ENCODE measurements around the gene RWDD1. TPM values are rescaled to one million over a fixed set of nuclear protein-coding genes. Genes with fewer than 3 reads are reported as not detected.

Gene RWDD1
- total and polyA plus RNA-seq, 2 experiments from 2014 or later = 37.2 to 70.7 TPM

- Histone ChIP-seq H3K36me3 (peaks cover 3% of the 10 kb centered on the region), H3K27me3 (no peaks in the 10 kb centered on the region), H3K4me3 (no peak overlapping the region), H3K4me1 (ENCODE audit: low read depth) (no peaks in the 10 kb centered on the region), H3K9me3 (ENCODE audit: low read depth) (no peaks in the 10 kb centered on the region), H3K27ac (no peak overlapping the region)
- TF ChIP-seq, protein P1, sequence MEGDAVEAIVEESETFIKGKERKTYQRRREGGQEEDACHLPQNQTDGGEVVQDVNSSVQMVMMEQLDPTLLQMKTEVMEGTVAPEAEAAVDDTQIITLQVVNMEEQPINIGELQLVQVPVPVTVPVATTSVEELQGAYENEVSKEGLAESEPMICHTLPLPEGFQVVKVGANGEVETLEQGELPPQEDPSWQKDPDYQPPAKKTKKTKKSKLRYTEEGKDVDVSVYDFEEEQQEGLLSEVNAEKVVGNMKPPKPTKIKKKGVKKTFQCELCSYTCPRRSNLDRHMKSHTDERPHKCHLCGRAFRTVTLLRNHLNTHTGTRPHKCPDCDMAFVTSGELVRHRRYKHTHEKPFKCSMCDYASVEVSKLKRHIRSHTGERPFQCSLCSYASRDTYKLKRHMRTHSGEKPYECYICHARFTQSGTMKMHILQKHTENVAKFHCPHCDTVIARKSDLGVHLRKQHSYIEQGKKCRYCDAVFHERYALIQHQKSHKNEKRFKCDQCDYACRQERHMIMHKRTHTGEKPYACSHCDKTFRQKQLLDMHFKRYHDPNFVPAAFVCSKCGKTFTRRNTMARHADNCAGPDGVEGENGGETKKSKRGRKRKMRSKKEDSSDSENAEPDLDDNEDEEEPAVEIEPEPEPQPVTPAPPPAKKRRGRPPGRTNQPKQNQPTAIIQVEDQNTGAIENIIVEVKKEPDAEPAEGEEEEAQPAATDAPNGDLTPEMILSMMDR (IDR thresholded peaks at IDR 0.05; ENCODE audit: low read depth, low read length) = no peak
- peak in 1 of 2 donors; percentile 16 for DNase-seq (ENCODE audit: low read depth in 1 of 2, low spot score in 1 of 2)
These were observed 58.3 kb downstream of the RWDD1 start for GRCh38 chr6:116629563-116629981.

DNA sequence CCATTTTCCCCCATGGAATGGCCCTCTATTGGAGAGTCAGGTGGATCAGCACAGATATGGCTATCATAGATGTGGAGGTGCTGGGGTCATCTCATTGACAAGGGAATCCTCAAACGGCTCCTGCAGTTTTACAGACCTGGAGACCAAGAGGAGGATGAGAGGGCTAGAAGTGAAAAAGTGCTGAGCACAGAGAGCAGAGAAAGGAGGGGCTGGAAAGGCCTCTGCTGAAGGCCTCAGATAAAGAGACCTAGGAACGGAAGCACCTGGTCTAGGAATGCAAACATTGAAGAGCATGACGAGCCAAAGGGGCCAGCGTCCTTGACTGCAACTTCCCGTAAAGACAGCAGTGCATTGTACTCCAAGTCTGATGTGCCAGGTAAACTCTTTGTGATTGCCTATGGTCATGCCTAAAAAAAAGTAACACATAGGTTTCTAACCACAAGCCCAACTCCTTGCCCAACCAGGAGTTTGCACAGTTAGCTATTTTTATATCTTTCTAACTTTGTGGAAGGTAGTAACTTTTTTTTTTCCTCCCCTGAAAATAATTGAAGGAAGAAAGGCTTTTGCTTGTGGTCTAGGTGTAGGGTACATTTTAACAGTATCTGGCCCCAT, 60.2 kb downstream of the RWDD1 start:
- H3K36me3 ChIP-seq = peaks cover 7% of the 10 kb centered on the region
- H3K4me1 ChIP-seq (ENCODE audit: low read depth) = no peaks in the 10 kb centered on the region
- H3K9me3 ChIP-seq (ENCODE audit: low read depth) = no peaks in the 10 kb centered on the region
- H3K4me3 ChIP-seq = no peak overlapping the region
- H3K27me3 ChIP-seq = no peaks in the 10 kb centered on the region
- no peak overlapping the region for H3K27ac ChIP-seq
- TF ChIP-seq, protein P1 (IDR thresholded peaks at IDR 0.05; ENCODE audit: low read depth, low read length) = no peak
- peak; percentile 5 to 20 for DNase-seq (ENCODE audit: low read depth in 1 of 2, low spot score in 1 of 2)

- H3K36me3 ChIP-seq = peaks cover 7% of the 10 kb centered on the region
- H3K27ac ChIP-seq = no peak overlapping the region
- no peaks in the 10 kb centered on the region for H3K27me3 ChIP-seq
- no peak overlapping the region for H3K4me3 ChIP-seq
- TF ChIP-seq, protein P1 (IDR thresholded peaks at IDR 0.05; ENCODE audit: low read depth, low read length) = peak; percentile 15
- no peak for DNase-seq (ENCODE audit: low read depth in 1 of 2, low spot score in 1 of 2)
- H3K9me3 ChIP-seq (ENCODE audit: low read depth) = no peaks in the 10 kb centered on the region
- no peaks in the 10 kb centered on the region for H3K4me1 ChIP-seq (ENCODE audit: low read depth)
These were observed 62.4 kb downstream of the RWDD1 start for GRCh38 chr6:116633685-116634084.

Other genes with a start within 250 kb of the RWDD1 start
- 23.5 and 28.1 TPM in 2 replicates for gene DSE, start 200.6 kb upstream of the RWDD1 start, total RNA-seq
- 12.7 and 14.3 TPM in 2 replicates for gene DSE, start 200.6 kb upstream of the RWDD1 start, polyA plus RNA-seq
- 3.0 TPM in 1 of 2 replicates, not detected in the other for gene CALHM6, start 110.1 kb upstream of the RWDD1 start, total RNA-seq
- gene CALHM6, start 110.1 kb upstream of the RWDD1 start, polyA plus RNA-seq = 1.9 and 4.9 TPM in 2 replicates
- gene CALHM5, start 59.9 kb upstream of the RWDD1 start, total RNA-seq = 0.11 TPM in 1 of 2 replicates, not detected in the other
- not detected in 2 replicates for gene CALHM5, start 59.9 kb upstream of the RWDD1 start, polyA plus RNA-seq
- gene TRAPPC3L, start 25.8 kb upstream of the RWDD1 start, total RNA-seq = not detected in 2 replicates
- not detected in 2 replicates for gene TRAPPC3L, start 25.8 kb upstream of the RWDD1 start, polyA plus RNA-seq
- gene CALHM4, start 17.8 kb upstream of the RWDD1 start, total RNA-seq = not detected in 2 replicates
- not detected in 2 replicates for gene CALHM4, start 17.8 kb upstream of the RWDD1 start, polyA plus RNA-seq
- gene RSPH4A, start 45.0 kb downstream of the RWDD1 start, total RNA-seq = 0.21 and 0.56 TPM in 2 replicates
- 0.26 and 0.81 TPM in 2 replicates for gene RSPH4A, start 45.0 kb downstream of the RWDD1 start, polyA plus RNA-seq
- gene ZUP1, start 97.3 kb downstream of the RWDD1 start, total RNA-seq = 4.1 and 5.1 TPM in 2 replicates
- 7.0 and 9.4 TPM in 2 replicates for gene ZUP1, start 97.3 kb downstream of the RWDD1 start, polyA plus RNA-seq
- gene KPNA5, start 109.7 kb downstream of the RWDD1 start, total RNA-seq = 13.4 and 15.4 TPM in 2 replicates
- 9.0 and 11.9 TPM in 2 replicates for gene KPNA5, start 109.7 kb downstream of the RWDD1 start, polyA plus RNA-seq
- gene FAM162B, start 194.2 kb downstream of the RWDD1 start, total RNA-seq = 0.39 TPM in 1 of 2 replicates, not detected in the other
- 0.56 and 0.61 TPM in 2 replicates for gene FAM162B, start 194.2 kb downstream of the RWDD1 start, polyA plus RNA-seq